Ovary (tissue), 9 donors: ENCODE results near the gene LEKR1. TPM values are rescaled to one million over a fixed set of nuclear protein-coding genes. Genes with fewer than 3 reads are reported as not detected.

Experiments
- DNase-seq, 5 donors: peaks; one replicate each; pipeline ENCODE4 v3.0.0-alpha.2; 2019 to 2020
- H3K27ac ChIP-seq, 2 donors: fragments of 200-600 bp; one replicate each; pipeline versions ENCODE4 v1.5.1 to v1.8.0; 2019 to 2022
- H3K27me3 ChIP-seq: fragments of 200-600 bp; one replicate; pipeline ENCODE4 v1.8.0; 2022
- H3K36me3 ChIP-seq: fragments of 200-600 bp; sonication (generic); one replicate; pipeline ENCODE4 v1.5.1; 2019
- H3K4me1 ChIP-seq: one replicate; pipeline ENCODE4 v1.8.1; 2013; ENCODE audit warnings: mild to moderate bottlenecking, moderate library complexity; ENCODE audit not compliant: insufficient read depth
- H3K4me3 ChIP-seq: fragments of 200-600 bp; sonication (generic); one replicate; pipeline ENCODE4 v1.5.1; 2017
- H3K9me3 ChIP-seq, 2 donors: fragments of 200-600 bp in 1 of 2; sonication (generic) in 1 of 2; one replicate each; pipeline versions ENCODE4 v1.5.1 to v1.8.1; 2013 to 2019; ENCODE audit warnings: mild to moderate bottlenecking in 1 of 2, moderate library complexity in 1 of 2
- CTCF ChIP-seq, 3 donors: fragments of 450-650 bp in 2 of 3; fragments of 200-600 bp in 1 of 3; IDR thresholded peaks; one replicate each; pipeline versions ENCODE4 v1.5.1 to v1.8.0; 2016 to 2022; ENCODE audit warnings: antibody characterized with exemption in 3 of 3, mild to moderate bottlenecking in 1 of 3
- EP300 ChIP-seq: sonication (generic); formaldehyde crosslinking; IDR thresholded peaks from one replicate; pipeline ENCODE4 v1.6.1; 2017; ENCODE audit warnings: antibody characterized with exemption
- POLR2A ChIP-seq: fragments of 450-650 bp; IDR thresholded peaks from one replicate; pipeline ENCODE4 v1.6.1; 2017; ENCODE audit warnings: antibody characterized with exemption, mild to moderate bottlenecking, moderate library complexity
- WGBS, 3 donors: extraction: QIAGEN DNeasy Blood & Tissue Kit in 1 of 3; methylation state at CpG; one replicate each; pipeline versions ENCODE4 v1.1.5 to v1.1.7; 2013 to 2017; 5-methylcytosine and 5-hydroxymethylcytosine counted together
- intact Hi-C, 4 donors: fragments of 100-400 bp; cut with DNase I; formaldehyde crosslinking; loops; one replicate each; pipeline versions ENCODE4 v1.11.0 to v1.15.1; 2022 to 2023
- polyA plus RNA-seq, 2 donors: library from polyadenylated mRNA; stranded (reverse); fragments of 200-250 nt in 1 of 2; fragments of 350-450 nt in 1 of 2; fragmentation: Illumina TruSeq in 1 of 2; extraction: RNeasy Lipid Tissue Mini Kit (QIAGEN cat#74804) in 1 of 2; gene quantifications; one replicate each; pipeline ENCODE4 v1.2.3, GENCODE V29; 2013 to 2014
- total RNA-seq, 7 donors: library from RNA; depleted of rRNA in 2 of 7; stranded (reverse); fragments of >200 nt in 2 of 7; fragmentation: NEBNext Ultra II Directional in 3 of 7; extraction: Animal tissue kit (Norgen Biotek cat#: 25700) in 3 of 7; gene quantifications; one replicate each; pipeline versions ENCODE4 v1.1.0 to v1.2.4, GENCODE V29; 2016 to 2023
- donor health status: DM: no; HTN: no; CAD: no; lungs with moderate emphysema.
- donor health status: DM: no; HTN: no; CAD: no.
- donor health status: Bipolar disorder and iron deficiency.
- donor health status: DM: yes; HTN: yes; CAD: no.
- donor health status: DM: no; HTN: no; CAD: no.
- donor health status: DM: yes; HTN: yes; CAD: no.

LEKR1 gene
- total and polyA plus RNA-seq, 9 donors: 0.38 to 7.8 (median 2.4) TPM

GRCh38 chr3:156941311-156941710 lies 115.2 kb downstream of the LEKR1 start:
- WGBS, 3 donors: 89 to 93% (median 92%) methylated on average over 4 of the region's 4 CpGs
- H3K9me3 ChIP-seq: no peaks in the 10 kb centered on the region
- no peaks in the 10 kb centered on the region for H3K27me3 ChIP-seq
- H3K4me3 ChIP-seq: no peak overlapping the region
- TF ChIP-seq CTCF (IDR thresholded peaks at IDR 0.05): no peak
- TF ChIP-seq EP300: no peak
- no peak for TF ChIP-seq POLR2A
- DNase-seq: no peak
- H3K4me1 ChIP-seq: no peaks in the 10 kb centered on the region
- intact Hi-C loops: no loop called here
- H3K27ac ChIP-seq: no peak overlapping the region
- no peaks in the 10 kb centered on the region for H3K36me3 ChIP-seq

- no peak for DNase-seq
- H3K27me3 ChIP-seq: no peaks in the 10 kb centered on the region
- WGBS, 3 donors: 81 to 87% (median 82%) methylated on average over 2 of the region's 2 CpGs
- H3K4me3 ChIP-seq: no peak overlapping the region
- H3K9me3 ChIP-seq: no peaks in the 10 kb centered on the region
- TF ChIP-seq CTCF (IDR thresholded peaks at IDR 0.05) (no peak), EP300 (no peak), POLR2A (no peak)
- no peaks in the 10 kb centered on the region for H3K36me3 ChIP-seq
- intact Hi-C loops: no loop called here
- no peak overlapping the region for H3K27ac ChIP-seq
- H3K4me1 ChIP-seq: no peaks in the 10 kb centered on the region
These were observed 122.5 kb downstream of the LEKR1 start for GRCh38 chr3:156948402-156949210.

- Histone ChIP-seq H3K27ac (no peak overlapping the region), H3K27me3 (no peaks in the 10 kb centered on the region), H3K9me3 (no peaks in the 10 kb centered on the region), H3K4me1 (no peaks in the 10 kb centered on the region), H3K36me3 (no peaks in the 10 kb centered on the region), H3K4me3 (no peak overlapping the region)
- no peak for DNase-seq
- 49 to 65% (median 60%) methylated on average over 2 of the region's 2 CpGs for WGBS, 3 donors
- no peak for TF ChIP-seq CTCF (IDR thresholded peaks at IDR 0.05)
- TF ChIP-seq POLR2A: no peak
- TF ChIP-seq EP300: no peak
- intact Hi-C loops: no loop called here
These were observed 125.9 kb downstream of the LEKR1 start for GRCh38 chr3:156952011-156952410.

- H3K27ac ChIP-seq: no peak overlapping the region
- WGBS, 3 donors: 96 to 100% (median 99%) methylated on average over 1 of the region's 1 CpG
- intact Hi-C loops: no loop called here
- no peaks in the 10 kb centered on the region for H3K4me1 ChIP-seq
- no peaks in the 10 kb centered on the region for H3K9me3 ChIP-seq
- no peak for DNase-seq
- no peaks in the 10 kb centered on the region for H3K27me3 ChIP-seq
- H3K4me3 ChIP-seq: no peak overlapping the region
- TF ChIP-seq POLR2A (no peak), EP300 (no peak), CTCF (IDR thresholded peaks at IDR 0.05) (no peak)
- H3K36me3 ChIP-seq: no peaks in the 10 kb centered on the region
These were observed 131.6 kb downstream of the LEKR1 start for GRCh38 chr3:156957715-156958114.
